ENCODE results near the gene FBXL7. TPM values are rescaled to one million over a fixed set of nuclear protein-coding genes. Genes with fewer than 3 reads are reported as not detected.

FBXL7 gene
- total RNA-seq, 1 experiment from 2014 or later, result not detected

DNA sequence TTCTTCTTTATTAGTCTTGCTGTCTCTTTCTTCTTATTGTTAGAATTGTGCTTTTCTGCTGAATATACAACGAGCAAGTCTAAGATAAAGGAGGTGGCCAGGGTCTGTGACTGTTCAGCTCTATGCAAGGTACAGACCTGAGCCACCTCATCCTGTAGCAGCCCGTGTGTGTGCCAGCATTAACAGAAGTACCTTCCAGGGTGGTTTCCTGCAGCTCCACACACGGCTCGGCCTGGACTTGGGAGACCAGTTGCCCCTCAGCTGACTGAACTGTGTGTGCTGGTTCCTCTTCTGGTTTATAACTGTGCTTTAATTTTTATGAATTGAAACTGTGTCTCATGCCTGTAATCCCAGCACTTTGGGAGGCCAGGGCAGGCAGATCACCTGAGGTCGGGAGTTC, 70.5 kb downstream of the FBXL7 start:
- ChIA-PET POLR2A (ENCODE audit: unreplicated experiment) (no interaction called here), CTCF (no interaction called here)
- Histone ChIP-seq H3K27me3 (ENCODE audit: insufficient read depth, low read depth) (no peaks in the 10 kb centered on the region), H3K27ac (no peak overlapping the region), H3K4me2 (no peak overlapping the region), H4K20me1 (ENCODE audit: insufficient read depth) (no peaks in the 10 kb centered on the region), H3K4me1 (replicated peaks; ENCODE audit: insufficient read depth) (no peaks in the 10 kb centered on the region), H3K36me3 (ENCODE audit: low read depth) (no peaks in the 10 kb centered on the region), H3K79me2 (ENCODE audit: low read depth) (no peaks in the 10 kb centered on the region), H3K4me3 (no peak overlapping the region), H3K9me3 (ENCODE audit: insufficient read depth, low read depth) (no peaks in the 10 kb centered on the region), H2AFZ (no peak overlapping the region), H3K9me2 (ENCODE audit: insufficient read depth) (no peaks in the 10 kb centered on the region), H3F3A (ENCODE audit: insufficient read depth, low read depth) (no peaks in the 10 kb centered on the region)
- BruUV-seq (replicated peaks), result no TSS peak
- no peak for DNase-seq
- no peak for TF ChIP-seq EZH2 (IDR thresholded peaks at IDR 0.05; ENCODE audit: low read depth)
- TF ChIP-seq, protein P1, sequence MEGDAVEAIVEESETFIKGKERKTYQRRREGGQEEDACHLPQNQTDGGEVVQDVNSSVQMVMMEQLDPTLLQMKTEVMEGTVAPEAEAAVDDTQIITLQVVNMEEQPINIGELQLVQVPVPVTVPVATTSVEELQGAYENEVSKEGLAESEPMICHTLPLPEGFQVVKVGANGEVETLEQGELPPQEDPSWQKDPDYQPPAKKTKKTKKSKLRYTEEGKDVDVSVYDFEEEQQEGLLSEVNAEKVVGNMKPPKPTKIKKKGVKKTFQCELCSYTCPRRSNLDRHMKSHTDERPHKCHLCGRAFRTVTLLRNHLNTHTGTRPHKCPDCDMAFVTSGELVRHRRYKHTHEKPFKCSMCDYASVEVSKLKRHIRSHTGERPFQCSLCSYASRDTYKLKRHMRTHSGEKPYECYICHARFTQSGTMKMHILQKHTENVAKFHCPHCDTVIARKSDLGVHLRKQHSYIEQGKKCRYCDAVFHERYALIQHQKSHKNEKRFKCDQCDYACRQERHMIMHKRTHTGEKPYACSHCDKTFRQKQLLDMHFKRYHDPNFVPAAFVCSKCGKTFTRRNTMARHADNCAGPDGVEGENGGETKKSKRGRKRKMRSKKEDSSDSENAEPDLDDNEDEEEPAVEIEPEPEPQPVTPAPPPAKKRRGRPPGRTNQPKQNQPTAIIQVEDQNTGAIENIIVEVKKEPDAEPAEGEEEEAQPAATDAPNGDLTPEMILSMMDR (conservative IDR thresholded peaks at IDR 0.05), result no peak
- intact Hi-C loops (cut with micrococcal nuclease; ENCODE audit: unreplicated experiment), result no loop called here

- no peaks in the 10 kb centered on the region for H3K27me3 ChIP-seq (ENCODE audit: insufficient read depth, low read depth)
- TF ChIP-seq EZH2 (IDR thresholded peaks at IDR 0.05; ENCODE audit: low read depth), result no peak
- TF ChIP-seq, protein P1 (conservative IDR thresholded peaks at IDR 0.05), result no peak
- H3K79me2 ChIP-seq (ENCODE audit: low read depth), result no peaks in the 10 kb centered on the region
- no peaks in the 10 kb centered on the region for H4K20me1 ChIP-seq (ENCODE audit: insufficient read depth)
- no peak overlapping the region for H3K4me2 ChIP-seq
- intact Hi-C loops (cut with micrococcal nuclease; ENCODE audit: unreplicated experiment), result no loop called here
- H3F3A ChIP-seq (ENCODE audit: insufficient read depth, low read depth), result no peaks in the 10 kb centered on the region
- no peaks in the 10 kb centered on the region for H3K9me3 ChIP-seq (ENCODE audit: insufficient read depth, low read depth)
- no peak overlapping the region for H3K4me3 ChIP-seq
- no peak overlapping the region for H3K27ac ChIP-seq
- no peaks in the 10 kb centered on the region for H3K36me3 ChIP-seq (ENCODE audit: low read depth)
- BruUV-seq (replicated peaks), result no TSS peak
- H3K9me2 ChIP-seq (ENCODE audit: insufficient read depth), result no peaks in the 10 kb centered on the region
- no peak for DNase-seq
- ChIA-PET POLR2A (ENCODE audit: unreplicated experiment) (no interaction called here), CTCF (no interaction called here)
- no peaks in the 10 kb centered on the region for H3K4me1 ChIP-seq (replicated peaks; ENCODE audit: insufficient read depth)
- no peak overlapping the region for H2AFZ ChIP-seq
Observed at GRCh38 chr5:15571081-15571480, 71.1 kb downstream of the FBXL7 start.

GRCh38 chr5:15571618-15572017, 71.6 kb downstream of the FBXL7 start:
- no peak for DNase-seq
- no peak overlapping the region for H3K4me2 ChIP-seq

More at GRCh38 chr5:15571618-15572017, 71.6 kb downstream of the FBXL7 start:
- Histone ChIP-seq H3K4me1 (replicated peaks; ENCODE audit: insufficient read depth) (no peaks in the 10 kb centered on the region), H3K27me3 (ENCODE audit: insufficient read depth, low read depth) (no peaks in the 10 kb centered on the region), H3K27ac (no peak overlapping the region), H4K20me1 (ENCODE audit: insufficient read depth) (no peaks in the 10 kb centered on the region), H3K36me3 (ENCODE audit: low read depth) (no peaks in the 10 kb centered on the region), H3K79me2 (ENCODE audit: low read depth) (no peaks in the 10 kb centered on the region), H3F3A (ENCODE audit: insufficient read depth, low read depth) (no peaks in the 10 kb centered on the region), H3K4me3 (no peak overlapping the region), H3K9me3 (ENCODE audit: insufficient read depth, low read depth) (no peaks in the 10 kb centered on the region), H2AFZ (no peak overlapping the region), H3K9me2 (ENCODE audit: insufficient read depth) (no peaks in the 10 kb centered on the region)
- TF ChIP-seq, protein P1 (conservative IDR thresholded peaks at IDR 0.05), result no peak
- TF ChIP-seq EZH2 (IDR thresholded peaks at IDR 0.05; ENCODE audit: low read depth), result no peak
- BruUV-seq (replicated peaks), result no TSS peak
- CTCF ChIA-PET, result no interaction called here
- POLR2A ChIA-PET (ENCODE audit: unreplicated experiment), result no interaction called here
- intact Hi-C loops (cut with micrococcal nuclease; ENCODE audit: unreplicated experiment), result no loop called here
